GM12891 (cell line): ENCODE results near the gene DDX47.

ENCODE experiments used
- PAX5 ChIP-seq: IDR thresholded peaks from 2 replicates; pipeline ENCODE4 v1.6.1; 2011; ENCODE audit warnings: low read length, moderate library complexity, mild to moderate bottlenecking; ENCODE audit not compliant: insufficient read depth, severe bottlenecking
- POLR2A ChIP-seq: IDR thresholded peaks from 2 replicates; pipeline ENCODE4 v1.6.1; 2011; ENCODE audit warnings: low read depth, low read length, control low read depth
- POLR2AphosphoS5 ChIP-seq: IDR thresholded peaks from 2 replicates; pipeline ENCODE4 v1.6.1; 2011; ENCODE audit warnings: low read depth, low read length, control low read depth
- POU2F2 ChIP-seq: IDR thresholded peaks from 2 replicates; pipeline ENCODE4 v1.6.1; 2011; ENCODE audit warnings: low read depth, mild to moderate bottlenecking, control low read depth, low read length, moderate library complexity
- SPI1 ChIP-seq: IDR thresholded peaks from 2 replicates; pipeline ENCODE4 v1.6.1; 2011; ENCODE audit warnings: low read depth, low read length, control low read depth
- TAF1 ChIP-seq: IDR thresholded peaks from 2 replicates; pipeline ENCODE4 v1.6.1; 2011; ENCODE audit warnings: low read depth, low read length, control low read depth

DNA sequence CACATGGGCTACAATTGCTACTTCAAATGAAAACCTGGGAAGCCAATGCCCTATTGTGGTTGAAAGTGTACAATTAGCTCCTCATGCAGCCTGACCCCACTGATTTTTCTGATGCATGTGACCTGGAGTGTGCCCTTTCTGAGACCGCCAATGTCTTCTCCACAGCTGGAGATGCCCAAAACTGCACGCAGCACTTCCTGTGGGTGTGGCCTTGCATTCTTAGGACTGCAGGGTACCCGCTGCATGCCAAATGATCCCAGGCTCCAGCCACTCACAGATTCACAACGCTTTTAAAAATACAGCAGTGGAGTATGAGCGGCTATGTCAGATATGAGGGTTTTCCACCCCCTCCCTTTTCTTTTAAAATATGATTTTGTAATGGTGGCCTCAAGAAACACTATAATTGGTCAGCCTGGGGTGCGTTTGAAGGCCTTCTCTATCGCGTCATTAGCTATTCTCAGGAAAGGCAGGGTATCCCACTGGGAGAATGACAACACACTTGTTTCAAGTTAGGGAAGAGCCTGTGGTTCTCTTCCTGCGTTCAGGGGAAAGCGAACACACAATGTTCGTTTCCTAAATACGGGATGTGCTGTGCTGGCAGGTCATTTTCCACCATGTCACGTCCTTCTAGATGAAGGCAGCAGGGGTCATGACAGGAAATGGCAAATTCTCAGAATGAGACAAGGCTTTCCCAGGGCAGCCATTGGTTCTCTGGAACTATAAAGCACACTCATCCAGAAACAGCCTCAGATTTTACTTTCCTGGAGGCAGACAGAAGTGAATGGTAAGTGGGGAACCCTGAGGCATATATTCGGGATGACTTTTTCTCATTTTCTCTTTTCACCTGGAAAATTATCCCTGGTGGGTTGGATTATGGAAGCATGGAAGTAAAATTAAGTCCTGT is 28.0 kb upstream of the DDX47 start, which contains the start of gene APOLD1:
- TF ChIP-seq POLR2AphosphoS5 (no peak), POLR2A (no peak), TAF1 (no peak), SPI1 (no peak), PAX5 (no peak), POU2F2 (no peak)
